Fibroblast of lung (primary cell): Measurements from ENCODE around the gene CELF2.

Source experiments
- EZH2 ChIP-seq: IDR thresholded peaks from 2 replicates; pipeline ENCODE4 v1.5.1; 2012; ENCODE audit warnings: low read length, control low read depth, mild to moderate bottlenecking; ENCODE audit errors: missing control alignments
- TF ChIP-seq, protein P1 (sequence below), 2 donors: IDR thresholded peaks in 1 of 2; conservative IDR thresholded peaks in 1 of 2; 1 replicate in 1 of 2; 2 replicates in 1 of 2; pipeline ENCODE4 v1.5.1; 2011 to 2012; ENCODE audit warnings: low read length in 2 of 2, control low read depth in 1 of 2, inconsistent platforms in 1 of 2, low read depth in 1 of 2, mild to moderate bottlenecking in 1 of 2

DNA sequence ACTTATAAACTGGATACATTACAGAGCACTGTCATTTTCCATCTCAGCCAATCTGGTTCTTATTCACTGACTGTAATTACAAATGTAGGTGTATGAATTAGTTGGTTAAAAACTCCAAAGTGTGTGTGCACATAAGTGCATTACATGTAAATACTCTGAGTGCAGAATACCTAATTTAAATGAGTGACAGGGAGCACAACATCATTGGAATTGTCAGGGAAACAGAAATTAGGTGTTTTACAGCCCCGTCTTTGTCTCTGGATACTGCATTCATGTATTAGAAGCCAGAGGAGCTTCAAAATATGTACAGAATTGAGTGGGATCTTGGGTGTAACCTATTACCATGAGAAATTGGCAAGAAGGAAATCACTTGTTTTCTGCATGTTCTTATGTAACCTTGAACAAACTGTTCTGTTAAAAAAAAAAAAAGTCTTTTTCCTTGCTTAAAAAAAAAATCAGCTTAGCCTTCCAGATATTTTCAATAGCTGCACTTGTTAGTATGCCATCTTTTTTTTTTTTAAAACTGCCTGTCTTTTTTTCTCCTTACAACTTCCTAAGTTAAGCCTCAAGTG is 31.1 kb downstream of the CELF2 start:
- TF ChIP-seq, protein P1, sequence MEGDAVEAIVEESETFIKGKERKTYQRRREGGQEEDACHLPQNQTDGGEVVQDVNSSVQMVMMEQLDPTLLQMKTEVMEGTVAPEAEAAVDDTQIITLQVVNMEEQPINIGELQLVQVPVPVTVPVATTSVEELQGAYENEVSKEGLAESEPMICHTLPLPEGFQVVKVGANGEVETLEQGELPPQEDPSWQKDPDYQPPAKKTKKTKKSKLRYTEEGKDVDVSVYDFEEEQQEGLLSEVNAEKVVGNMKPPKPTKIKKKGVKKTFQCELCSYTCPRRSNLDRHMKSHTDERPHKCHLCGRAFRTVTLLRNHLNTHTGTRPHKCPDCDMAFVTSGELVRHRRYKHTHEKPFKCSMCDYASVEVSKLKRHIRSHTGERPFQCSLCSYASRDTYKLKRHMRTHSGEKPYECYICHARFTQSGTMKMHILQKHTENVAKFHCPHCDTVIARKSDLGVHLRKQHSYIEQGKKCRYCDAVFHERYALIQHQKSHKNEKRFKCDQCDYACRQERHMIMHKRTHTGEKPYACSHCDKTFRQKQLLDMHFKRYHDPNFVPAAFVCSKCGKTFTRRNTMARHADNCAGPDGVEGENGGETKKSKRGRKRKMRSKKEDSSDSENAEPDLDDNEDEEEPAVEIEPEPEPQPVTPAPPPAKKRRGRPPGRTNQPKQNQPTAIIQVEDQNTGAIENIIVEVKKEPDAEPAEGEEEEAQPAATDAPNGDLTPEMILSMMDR (conservative IDR thresholded peaks at IDR 0.05 in 1 of 2, IDR thresholded peaks at IDR 0.05 in 1 of 2; ENCODE audit: low read depth in 1 of 2, low read length in 2 of 2), result no peak
- no peak for TF ChIP-seq EZH2
